HG03060 (cell line): ENCODE results near the gene SGK1.

Experiments used
- ATAC-seq: cut with Tn5 transposase; IDR thresholded peaks from one replicate; pipeline ENCODE4 v1.9.1; 2021; ENCODE audit warnings: low read depth, moderate number of reproducible peaks; ENCODE audit not compliant: unreplicated experiment

The SGK1 gene

GRCh38 chr6:134174672-134175531 is 143.0 kb downstream of the SGK1 start:
- ATAC-seq, result peak; percentile 39

GRCh38 chr6:134173936-134174671 is 143.8 kb downstream of the SGK1 start:
- peak; percentile 9 for ATAC-seq

- no peak for ATAC-seq
Measured at GRCh38 chr6:134173366-134173725, 144.6 kb downstream of the SGK1 start.

GRCh38 chr6:134172706-134173365 is 145.1 kb downstream of the SGK1 start:
- ATAC-seq, result no peak

- no peak for ATAC-seq
Measured at GRCh38 chr6:134172020-134172705, 145.7 kb downstream of the SGK1 start.

- no peak for ATAC-seq
Measured at GRCh38 chr6:134171517-134171916, 146.4 kb downstream of the SGK1 start.

- ATAC-seq, result no peak
Measured at GRCh38 chr6:134170844-134171243, 147.1 kb downstream of the SGK1 start.

GRCh38 chr6:134169871-134170486 is 147.9 kb downstream of the SGK1 start:
- ATAC-seq, result no peak

- ATAC-seq, result no peak
Measured at GRCh38 chr6:134168590-134169208, 149.2 kb downstream of the SGK1 start.

- ATAC-seq, result no peak
Measured at GRCh38 chr6:134166511-134167261, 151.2 kb downstream of the SGK1 start.

- no peak for ATAC-seq
Measured at GRCh38 chr6:134165561-134166201, 152.2 kb downstream of the SGK1 start.

- no peak for ATAC-seq
Measured at GRCh38 chr6:134164300-134164699, 153.6 kb downstream of the SGK1 start.

- ATAC-seq, result no peak
Measured at GRCh38 chr6:134162932-134163331, 155.0 kb downstream of the SGK1 start.

- no peak for ATAC-seq
Measured at GRCh38 chr6:134161041-134161440, 156.9 kb downstream of the SGK1 start.

- ATAC-seq, result no peak
Measured at GRCh38 chr6:134152767-134153485, 165.0 kb downstream of the SGK1 start.

- no peak for ATAC-seq
Measured at GRCh38 chr6:134148566-134148965, 169.3 kb downstream of the SGK1 start.

- no peak for ATAC-seq
Measured at GRCh38 chr6:134147034-134147533, 170.8 kb downstream of the SGK1 start.
